C1 segment of cervical spinal cord (tissue), 14 donors: ENCODE results near the gene MDM4.
"Not testable (repeated sequence)": the region's sequence is repeated elsewhere in the genome, so short reads cannot be mapped to it uniquely, and the experiment has no call there.

Experiments
- DNase-seq, 14 donors: peaks; one replicate each; lab custom pipeline; 2025; lab: John Stamatoyannopoulos, UW

MDM4 gene

GRCh38 chr1:204513117-204513716 lies 3.0 kb upstream of the MDM4 start:
- peak in 4 of 14 donors; percentile 7 to 11 (median 8) for DNase-seq

GRCh38 chr1:204514828-204515227 lies 1.4 kb upstream of the MDM4 start:
- no peak for DNase-seq

GRCh38 chr1:204517382-204517781 lies 1.2 kb downstream of the MDM4 start:
- not testable (repeated sequence) for DNase-seq

- no peak for DNase-seq
These were observed 4.9 kb downstream of the MDM4 start for GRCh38 chr1:204520834-204521709.

GRCh38 chr1:204521941-204522521 lies 5.8 kb downstream of the MDM4 start:
- not testable (repeated sequence) for DNase-seq

GRCh38 chr1:204523605-204524215 lies 7.5 kb downstream of the MDM4 start:
- no peak for DNase-seq

GRCh38 chr1:204524986-204525385 lies 8.8 kb downstream of the MDM4 start:
- DNase-seq: no peak

GRCh38 chr1:204528241-204528640 lies 12.0 kb downstream of the MDM4 start:
- DNase-seq: no peak

- DNase-seq: no peak
These were observed 12.5 kb downstream of the MDM4 start for GRCh38 chr1:204528677-204529076.

- no peak for DNase-seq
These were observed 13.2 kb downstream of the MDM4 start for GRCh38 chr1:204529371-204529895.

GRCh38 chr1:204530932-204531331 lies 14.7 kb downstream of the MDM4 start:
- DNase-seq: no peak

GRCh38 chr1:204532832-204533231 lies 16.6 kb downstream of the MDM4 start:
- no peak for DNase-seq

- DNase-seq: no peak
These were observed 25.4 kb downstream of the MDM4 start for GRCh38 chr1:204541626-204542025.

- no peak for DNase-seq
These were observed 28.1 kb downstream of the MDM4 start for GRCh38 chr1:204544321-204544720.

GRCh38 chr1:204545202-204545601 lies 29.0 kb downstream of the MDM4 start:
- DNase-seq: no peak

GRCh38 chr1:204545881-204546280 lies 29.7 kb downstream of the MDM4 start:
- no peak for DNase-seq

GRCh38 chr1:204548265-204548664 lies 32.1 kb downstream of the MDM4 start:
- no peak for DNase-seq

GRCh38 chr1:204549313-204549712 lies 33.1 kb downstream of the MDM4 start:
- no peak for DNase-seq

- DNase-seq: no peak
These were observed 34.7 kb downstream of the MDM4 start for GRCh38 chr1:204550926-204551325.

- DNase-seq: no peak
These were observed 40.3 kb downstream of the MDM4 start for GRCh38 chr1:204556458-204557052.

GRCh38 chr1:204558467-204558866 lies 42.3 kb downstream of the MDM4 start:
- DNase-seq: no peak

GRCh38 chr1:204560002-204560401 lies 43.8 kb downstream of the MDM4 start:
- not testable (repeated sequence) for DNase-seq
